ENCODE results near the gene EGFL7. TPM values are rescaled to one million over a fixed set of nuclear protein-coding genes. Genes with fewer than 3 reads are reported as not detected.

EGFL7 gene
- total RNA-seq, 1 experiment from 2014 or later, result 54.6 TPM

- Mint-ChIP-seq H3K4me1 (peaks cover 3% of the 10 kb centered on the region; the same call in 1 of the 2 replicates), H3K27ac (no peak overlapping the region), H3K4me3 (peak overlapping the region; percentile 57), H3K36me3 (no peaks in the 10 kb centered on the region), H3K9me3 (no peaks in the 10 kb centered on the region), H3K27me3 (ENCODE audit: low read depth) (no peaks in the 10 kb centered on the region; the same call in 1 of the 2 replicates)
- no peak for DNase-seq (ENCODE audit: low spot score)
- ChIA-PET POLR2A (no interaction called here), CTCF (no interaction called here)
- TF ChIP-seq USF1 (CRISPR knock-in tag; IDR thresholded peaks at IDR 0.05), result no peak
- no peak for TF ChIP-seq AR (CRISPR knock-in tag; IDR thresholded peaks at IDR 0.05)
- TF ChIP-seq NR2C2 (CRISPR knock-in tag; IDR thresholded peaks at IDR 0.05), result no peak
- no peak for TF ChIP-seq ZNF138 (CRISPR knock-in tag; conservative IDR thresholded peaks at IDR 0.05)
- TF ChIP-seq ZNF219 (CRISPR knock-in tag; IDR thresholded peaks at IDR 0.05; ENCODE audit: borderline replicate concordance), result no peak
- no peak for TF ChIP-seq ATF1 (CRISPR knock-in tag; IDR thresholded peaks at IDR 0.05)
- no peak for TF ChIP-seq AFF4 (CRISPR knock-in tag; IDR thresholded peaks at IDR 0.05; ENCODE audit: borderline replicate concordance)
- no peak for ATAC-seq
These were observed 3.9 kb downstream of the EGFL7 start for GRCh38 chr9:136666372-136667213.

GRCh38 chr9:136667214-136667939 lies 4.7 kb downstream of the EGFL7 start:
- Mint-ChIP-seq H3K4me1 (peaks cover 3% of the 10 kb centered on the region; the same call in 1 of the 2 replicates), H3K27me3 (ENCODE audit: low read depth) (no peaks in the 10 kb centered on the region; the same call in 1 of the 2 replicates), H3K27ac (no peak overlapping the region), H3K36me3 (no peaks in the 10 kb centered on the region), H3K4me3 (no peak overlapping the region), H3K9me3 (no peaks in the 10 kb centered on the region)
- TF ChIP-seq ATF1 (CRISPR knock-in tag; IDR thresholded peaks at IDR 0.05) (no peak), CTCF (IDR thresholded peaks at IDR 0.05) (no peak), FOXK1 (CRISPR knock-in tag; IDR thresholded peaks at IDR 0.05) (no peak), MAX (CRISPR knock-in tag; IDR thresholded peaks at IDR 0.05) (no peak), TEAD4 (CRISPR knock-in tag; IDR thresholded peaks at IDR 0.05) (no peak), TEAD1 (CRISPR knock-in tag; IDR thresholded peaks at IDR 0.05) (no peak), ZNF263 (CRISPR knock-in tag; IDR thresholded peaks at IDR 0.05; ENCODE audit: low read depth) (no peak), NFYB (CRISPR knock-in tag; conservative IDR thresholded peaks at IDR 0.05; ENCODE audit: low read depth) (no peak), SP1 (CRISPR knock-in tag; conservative IDR thresholded peaks at IDR 0.05) (no peak), SMAD4 (CRISPR knock-in tag; IDR thresholded peaks at IDR 0.05) (no peak), ZSCAN18 (CRISPR knock-in tag; IDR thresholded peaks at IDR 0.05) (no peak), ETV6 (CRISPR knock-in tag; IDR thresholded peaks at IDR 0.05) (no peak), NR2C2 (CRISPR knock-in tag; IDR thresholded peaks at IDR 0.05) (no peak), FOXP4 (CRISPR knock-in tag; IDR thresholded peaks at IDR 0.05) (no peak)
- ChIA-PET POLR2A (no interaction called here), CTCF (no interaction called here)
- ATAC-seq, result no peak
- no peak for DNase-seq (ENCODE audit: low spot score)
